Measurements from ENCODE around the gene C11orf97. TPM values are rescaled to one million over a fixed set of nuclear protein-coding genes. Genes with fewer than 3 reads are reported as not detected.
A peak's percentile ranks its signal among the peaks of the same experiment; 100 is the strongest.

The C11orf97 gene
- total and polyA plus RNA-seq, 2 experiments from 2014 or later, result 0.59 TPM; not detected in 1

- H3K9me3 ChIP-seq (ENCODE audit: low read depth), result no peaks in the 10 kb centered on the region
- H3K4me3 ChIP-seq, result no peak overlapping the region
- H3K4me1 ChIP-seq (ENCODE audit: insufficient read depth), result no peaks in the 10 kb centered on the region
- no peaks in the 10 kb centered on the region for H3K27me3 ChIP-seq
- no peak overlapping the region for H3K4me2 ChIP-seq
- TF ChIP-seq CTCF (IDR thresholded peaks at IDR 0.05; ENCODE audit: poor library complexity), result no peak
- TF ChIP-seq EZH2 (IDR thresholded peaks at IDR 0.05; ENCODE audit: borderline replicate concordance), result no peak
- no peak for TF ChIP-seq EZH2phosphoT487 (IDR thresholded peaks at IDR 0.05; ENCODE audit: low read depth, severe bottlenecking, unreplicated experiment)
- WGBS (ENCODE audit: low lambda C conversion rate, missing lambda C conversion rate), result 89% methylated on average over 3 of the region's 3 CpGs
- no peaks in the 10 kb centered on the region for H4K20me1 ChIP-seq (ENCODE audit: insufficient read depth, poor library complexity, severe bottlenecking)
- H3K27ac ChIP-seq, result no peak overlapping the region
- no peak for DNase-seq (ENCODE audit: low spot score)
- no peak overlapping the region for H2AFZ ChIP-seq
- H3K36me3 ChIP-seq (replicated peaks; ENCODE audit: insufficient read depth, low read depth), result no peaks in the 10 kb centered on the region
- H3K9me2 ChIP-seq (replicated peaks; ENCODE audit: insufficient read depth), result no peaks in the 10 kb centered on the region
- no peaks in the 10 kb centered on the region for H3K79me2 ChIP-seq
These were observed 65.6 kb downstream of the C11orf97 start for GRCh38 chr11:94577841-94578240.

MicroRNA genes within 50 kb of the gene (microRNA counts, 767-probe panel; counts per million panel counts)
- microRNA hsa-miR-548l, result not detected

Small RNAs within 50 kb of the gene (microRNA-seq; reads per million reads assigned to microRNA genes)
- gene MIR548L, result 15.7 reads per million, percentile 33 among the genes with 10 or more reads in this experiment

Small RNAs within 50 kb of the gene (small RNA-seq; reads per million reads assigned to genes)
- gene MIR548L, result 0.19 reads per million

Other genes starting within 250 kb of the C11orf97 start
- gene IZUMO1R, start 207.9 kb upstream of the C11orf97 start, total RNA-seq, result not detected in 2 replicates
- gene IZUMO1R, start 207.9 kb upstream of the C11orf97 start, polyA plus RNA-seq, result not detected in 2 replicates
- gene GPR83, start 111.0 kb upstream of the C11orf97 start, total RNA-seq, result 0.08 TPM in 1 of 2 replicates, not detected in the other
- 0.39 TPM in 1 of 2 replicates, not detected in the other for gene GPR83, start 111.0 kb upstream of the C11orf97 start, polyA plus RNA-seq
- 13.4 and 17.6 TPM in 2 replicates for gene MRE11, start 18.6 kb upstream of the C11orf97 start, total RNA-seq
- 6.3 and 9.4 TPM in 2 replicates for gene MRE11, start 18.6 kb upstream of the C11orf97 start, polyA plus RNA-seq
- gene ANKRD49, start 18.5 kb upstream of the C11orf97 start, total RNA-seq, result 20.8 and 31.2 TPM in 2 replicates
- gene ANKRD49, start 18.5 kb upstream of the C11orf97 start, polyA plus RNA-seq, result 15.7 and 17.9 TPM in 2 replicates
- gene FUT4, start 31.5 kb downstream of the C11orf97 start, total RNA-seq, result 12.1 and 13.9 TPM in 2 replicates
- gene FUT4, start 31.5 kb downstream of the C11orf97 start, polyA plus RNA-seq, result 5.9 and 6.5 TPM in 2 replicates
- 2.4 and 3.1 TPM in 2 replicates for gene PIWIL4, start 54.9 kb downstream of the C11orf97 start, total RNA-seq
- gene PIWIL4, start 54.9 kb downstream of the C11orf97 start, polyA plus RNA-seq, result 2.0 and 2.1 TPM in 2 replicates